COLO668 (cell line): ENCODE measurements around the gene SDK1.

ENCODE experiments used
- DNase-seq: peaks from one replicate; lab custom pipeline; 2025; ENCODE audit not compliant: unreplicated experiment; lab: John Stamatoyannopoulos, UW

The SDK1 gene

GRCh38 chr7:3517344-3517743 lies 216.3 kb downstream of the SDK1 start:
- no peak for DNase-seq

- no peak for DNase-seq
Measured at GRCh38 chr7:3518546-3518945, 217.5 kb downstream of the SDK1 start.

DNA sequence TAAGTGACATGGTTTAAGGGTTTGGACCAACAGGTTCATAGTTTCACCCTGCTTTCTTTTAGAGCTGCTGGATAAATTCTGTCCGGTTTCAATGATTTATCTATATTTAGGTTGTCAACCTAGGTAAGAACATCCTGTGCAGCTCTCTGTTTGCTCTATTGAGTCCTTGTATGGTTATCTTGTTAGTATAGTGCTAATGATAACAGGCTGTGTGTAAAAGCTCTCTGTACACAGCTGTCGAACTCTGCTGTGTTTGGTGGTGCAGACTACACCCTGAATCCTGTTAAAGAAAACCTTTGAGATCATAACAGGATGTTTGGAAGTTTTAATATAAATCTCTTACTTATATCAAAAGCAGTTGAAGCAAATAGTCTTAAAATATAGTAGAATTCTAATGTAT lies 219.2 kb downstream of the SDK1 start:
- peak; percentile 67 for DNase-seq

DNA sequence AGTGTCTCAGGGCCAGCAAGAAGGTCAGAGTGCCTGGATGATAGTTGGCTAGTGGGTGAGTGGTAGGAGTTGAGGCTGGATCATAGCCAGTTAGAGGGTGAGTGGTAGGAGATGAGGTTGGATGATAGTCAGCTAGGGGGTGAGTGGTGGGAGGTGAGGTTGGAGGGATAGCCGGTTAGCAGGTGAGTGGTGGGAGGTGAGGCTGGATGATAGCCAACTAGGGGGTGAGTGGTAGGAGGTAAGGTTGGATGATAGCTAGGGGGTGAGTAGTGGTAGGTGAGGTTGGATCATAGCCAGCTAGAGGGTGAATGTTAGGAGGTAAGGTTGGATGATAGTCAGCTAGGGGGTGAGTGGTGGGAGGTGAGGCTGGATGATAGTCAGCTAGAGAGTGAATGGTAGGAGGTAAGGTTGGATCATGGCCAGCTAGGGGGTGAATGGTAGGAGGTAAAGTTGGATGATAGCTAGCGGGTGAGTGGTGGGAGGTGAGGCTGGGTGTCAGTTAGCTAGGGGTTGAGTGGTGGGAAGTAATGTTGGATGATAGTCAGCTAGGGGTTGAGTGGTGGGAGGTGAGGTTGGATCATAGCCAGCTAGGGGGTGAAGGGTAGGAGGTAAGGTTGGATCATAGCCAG lies 226.6 kb downstream of the SDK1 start:
- DNase-seq, result no peak

DNA sequence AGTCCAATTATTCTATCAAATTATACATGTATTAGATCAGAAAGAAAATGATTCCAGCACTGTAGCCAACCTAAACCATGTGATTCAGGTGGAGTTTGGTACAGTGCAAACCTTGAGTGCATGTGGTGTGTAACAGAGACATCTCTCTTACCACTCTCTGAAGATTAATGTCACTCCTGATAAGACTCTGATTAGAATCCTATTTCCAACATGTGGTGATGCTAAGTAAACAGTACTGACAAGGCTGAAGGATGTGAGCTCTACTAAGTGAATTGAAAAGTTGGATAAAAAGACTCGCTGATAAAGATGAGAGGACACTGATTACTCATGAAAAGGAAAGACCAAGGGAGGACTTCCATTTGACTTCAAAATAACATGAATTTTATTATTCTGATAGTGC lies 232.0 kb downstream of the SDK1 start:
- no peak for DNase-seq

- DNase-seq, result no peak
Measured at GRCh38 chr7:3537210-3537875, 236.3 kb downstream of the SDK1 start.

DNA sequence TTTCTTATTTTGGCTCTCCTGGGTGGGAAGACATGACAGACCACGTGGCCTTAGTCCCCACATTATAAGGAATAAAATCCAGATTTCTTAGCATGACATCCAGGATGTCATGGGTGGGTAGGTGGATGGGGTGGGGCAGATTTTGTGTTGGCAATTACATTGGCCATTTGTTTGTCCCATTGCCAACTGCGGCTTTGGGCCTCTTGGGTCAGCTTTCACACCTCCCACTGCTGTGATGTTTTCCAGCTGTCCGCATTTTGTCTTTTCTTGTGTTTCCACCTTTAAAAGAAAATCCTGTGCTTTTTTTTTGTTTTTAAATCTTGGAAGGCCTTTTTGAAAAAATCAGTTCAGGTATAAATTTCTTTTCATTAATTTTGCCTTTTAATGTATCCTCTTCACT lies 237.0 kb downstream of the SDK1 start:
- no peak for DNase-seq

DNA sequence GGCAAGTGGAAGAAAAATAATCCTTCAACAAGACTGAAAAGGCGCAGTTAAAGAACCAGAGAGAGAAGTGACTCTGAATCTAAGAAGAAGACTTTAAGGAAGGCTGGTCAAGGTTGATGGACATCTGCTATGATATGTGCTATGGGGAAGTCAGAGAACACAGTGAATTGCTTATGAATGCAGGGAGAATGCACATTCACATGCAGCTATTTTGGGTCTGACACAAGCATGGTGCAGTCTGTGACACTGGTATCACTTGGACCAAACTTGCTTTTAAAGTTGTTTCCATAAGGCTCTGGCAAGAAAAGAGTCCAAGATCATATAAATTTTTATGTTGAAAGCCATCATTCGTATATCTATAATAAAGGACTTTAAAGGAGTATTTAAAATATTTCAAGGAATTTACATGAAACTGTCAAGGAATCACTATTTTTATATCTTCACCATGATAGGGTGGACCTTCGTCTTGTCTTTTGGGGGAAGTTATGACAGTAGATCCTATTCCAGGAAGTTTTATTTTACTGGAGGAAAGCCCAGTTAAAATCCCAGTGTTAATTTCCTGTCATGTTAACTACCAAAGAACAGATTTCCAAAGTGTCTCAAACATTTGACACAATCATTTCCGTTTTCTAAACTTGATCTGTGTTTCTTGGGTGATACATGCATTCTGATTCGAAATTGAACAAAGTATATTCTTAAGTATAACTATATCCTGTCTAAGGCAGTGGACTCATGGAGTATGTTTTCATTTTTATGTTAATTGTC lies 239.6 kb downstream of the SDK1 start:
- DNase-seq, result no peak

GRCh38 chr7:3544202-3544601 lies 243.2 kb downstream of the SDK1 start:
- no peak for DNase-seq

DNA sequence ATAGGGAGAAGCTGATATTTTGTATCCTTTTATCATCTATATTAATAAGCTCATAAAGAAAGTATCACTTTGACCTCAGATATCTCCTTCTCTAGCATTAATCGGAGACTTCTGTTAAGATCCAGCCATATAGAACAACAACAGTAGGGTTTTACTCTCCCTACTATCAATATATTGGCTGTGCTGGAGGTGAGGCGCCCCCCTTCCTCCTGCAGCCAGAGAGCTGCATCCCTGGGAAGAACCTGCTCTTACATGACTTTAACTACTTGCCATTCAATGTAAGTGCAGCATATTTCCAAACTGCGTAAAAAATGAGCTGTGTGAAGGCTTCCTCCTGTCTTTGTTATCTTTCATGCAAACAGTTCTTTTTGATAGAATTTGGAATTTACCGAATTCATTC lies 247.8 kb downstream of the SDK1 start:
- no peak for DNase-seq

DNA sequence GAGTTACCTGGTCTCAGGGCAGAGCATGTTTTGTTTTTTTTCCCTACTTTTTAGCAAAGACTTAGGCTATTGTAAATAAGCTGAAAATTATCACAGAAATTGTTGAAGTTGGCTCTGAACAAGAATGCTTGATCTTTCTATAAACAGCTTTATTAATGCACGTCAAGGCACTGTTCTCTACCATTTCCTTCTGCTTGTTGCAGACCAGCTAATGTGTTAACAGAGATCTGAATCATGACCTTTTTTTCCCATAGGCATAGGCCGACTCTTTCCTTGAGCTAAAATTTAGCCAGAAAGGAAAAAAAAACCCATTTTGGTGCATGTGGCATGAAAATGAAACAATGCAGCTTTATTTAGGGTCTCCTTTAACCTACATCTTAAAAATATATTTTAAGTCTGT lies 248.5 kb downstream of the SDK1 start:
- no peak for DNase-seq

DNA sequence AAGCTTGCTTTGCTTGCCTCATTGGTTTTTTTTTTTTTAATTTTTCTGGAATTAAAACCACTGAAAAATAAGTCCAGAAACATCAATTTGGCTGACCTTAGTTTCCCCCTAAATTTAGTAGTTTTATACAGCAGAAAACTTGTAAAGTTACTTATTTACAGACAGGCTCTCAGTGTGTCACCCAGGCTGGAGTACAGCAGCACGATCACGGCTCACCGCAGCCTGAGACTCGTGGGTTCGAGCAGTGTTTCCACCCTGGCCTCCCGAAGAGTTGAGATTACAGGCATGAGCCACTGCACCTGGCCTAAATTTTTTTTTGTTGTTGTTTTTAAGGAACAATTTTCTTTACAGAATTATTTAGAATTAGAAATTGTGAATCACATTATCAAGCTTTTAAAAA lies 250.5 kb downstream of the SDK1 start:
- no peak for DNase-seq

- DNase-seq, result no peak
Measured at GRCh38 chr7:3552499-3552898, 251.4 kb downstream of the SDK1 start.

DNA sequence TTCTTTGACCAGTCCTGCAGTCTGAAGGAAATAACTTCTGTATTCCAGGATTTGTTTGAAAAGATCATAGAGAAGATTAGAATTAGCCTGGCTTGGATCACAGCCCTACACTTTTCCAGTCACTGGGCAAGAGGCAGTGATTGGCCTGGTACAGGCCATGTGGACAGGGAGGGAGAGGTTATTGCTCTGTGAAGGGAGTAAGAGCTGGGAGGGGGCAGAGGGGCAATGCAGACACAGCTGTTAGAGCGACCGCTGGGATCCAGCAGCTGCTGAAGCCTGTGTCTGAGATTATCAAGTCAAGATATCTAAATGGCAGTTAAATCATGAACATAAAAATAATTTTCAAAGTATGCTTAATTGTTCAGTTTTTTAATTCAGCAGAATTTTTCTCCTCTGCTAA lies 257.3 kb downstream of the SDK1 start:
- no peak for DNase-seq

DNA sequence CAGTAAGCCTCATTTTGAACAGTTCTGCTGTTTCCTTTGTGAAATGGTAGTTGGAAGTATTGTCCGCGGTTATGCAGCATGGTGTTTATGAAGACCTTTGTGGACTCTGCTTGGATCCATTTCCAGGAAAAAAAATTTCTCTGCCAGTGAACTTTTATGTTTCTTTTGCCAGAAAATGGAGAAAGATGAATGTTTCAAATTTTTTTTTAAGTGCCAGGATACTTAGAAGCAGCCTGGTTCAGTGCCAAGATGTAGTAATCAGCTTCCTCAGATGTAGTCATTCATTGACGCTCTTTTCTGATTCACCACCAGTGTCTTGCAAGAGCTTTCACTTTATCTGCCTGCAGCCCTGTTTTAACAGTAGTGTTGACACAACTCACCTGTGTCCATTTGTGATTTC lies 258.2 kb downstream of the SDK1 start:
- no peak for DNase-seq

DNA sequence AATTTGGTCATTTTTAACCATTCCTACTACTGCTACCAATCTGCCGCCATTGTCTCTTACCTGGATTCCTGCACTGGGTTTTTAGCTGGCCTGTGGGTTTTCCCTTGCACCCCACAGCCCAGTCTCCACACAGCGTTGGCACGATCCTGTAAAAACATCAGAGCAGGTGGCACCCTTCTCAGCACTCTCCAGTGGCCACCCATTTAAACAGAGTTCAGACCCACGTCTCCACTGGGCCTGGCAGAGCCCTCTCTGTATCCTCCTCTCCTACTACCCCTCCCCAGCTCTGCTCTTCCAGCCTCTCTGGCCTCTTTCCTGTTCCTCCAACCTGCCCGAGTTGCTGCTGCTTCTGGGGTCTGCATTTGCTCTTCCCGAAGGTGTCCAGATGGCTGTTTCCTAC lies 259.4 kb downstream of the SDK1 start:
- DNase-seq, result no peak

DNA sequence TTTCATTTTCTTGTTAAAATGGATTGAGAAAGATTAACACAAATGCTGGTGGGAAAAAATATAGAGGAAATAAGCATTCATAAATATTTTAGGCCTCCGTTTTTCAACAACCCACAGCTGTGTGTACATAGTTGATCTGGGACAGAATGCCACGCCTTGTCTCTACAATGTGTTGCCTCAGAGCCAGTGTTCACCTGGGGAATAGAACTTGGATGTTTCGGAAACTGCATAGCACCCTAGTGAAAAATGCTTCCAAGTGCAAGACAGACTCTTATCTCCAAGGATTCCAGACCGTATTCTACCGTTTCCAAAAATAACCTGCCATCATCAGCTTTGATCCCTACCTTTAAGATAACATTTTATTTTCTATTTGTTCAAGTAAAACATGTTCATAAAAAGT lies 260.9 kb downstream of the SDK1 start:
- peak; percentile 57 for DNase-seq

- DNase-seq, result no peak
Measured at GRCh38 chr7:3564231-3564630, 263.2 kb downstream of the SDK1 start.

DNA sequence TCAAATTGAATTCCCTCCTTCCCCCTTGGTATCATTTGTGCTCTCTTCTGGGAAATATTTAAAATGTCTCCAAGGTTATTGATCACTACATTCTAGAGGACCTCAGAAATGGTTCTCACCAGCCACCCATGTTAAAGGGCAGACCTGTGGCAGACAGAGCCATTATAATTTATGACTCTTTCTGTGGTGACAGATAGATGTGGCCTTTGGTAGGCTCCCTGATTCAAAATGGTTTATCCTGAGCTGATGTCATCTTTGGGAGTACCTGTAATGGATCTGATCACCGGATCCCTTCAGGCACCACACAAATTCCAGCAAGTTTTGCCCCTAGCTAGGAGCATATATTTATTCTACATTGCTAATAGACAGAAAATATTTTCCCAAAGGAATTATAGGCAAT lies 267.5 kb downstream of the SDK1 start:
- no peak for DNase-seq

GRCh38 chr7:3569643-3570042 lies 268.6 kb downstream of the SDK1 start:
- no peak for DNase-seq

- DNase-seq, result peak; percentile 39
Measured at GRCh38 chr7:3573151-3573550, 272.1 kb downstream of the SDK1 start.

- no peak for DNase-seq
Measured at GRCh38 chr7:3574386-3574785, 273.3 kb downstream of the SDK1 start.
